ENCODE measurements around the gene CDYL2.

GRCh38 chr16:80631581-80631980, 172.8 kb downstream of the CDYL2 start:
- TF ChIP-seq CTCF (IDR thresholded peaks at IDR 0.05) (no peak), ZFX (IDR thresholded peaks at IDR 0.05; ENCODE audit: borderline replicate concordance) (no peak)

All from 22Rv1 (cell line).